Measurements from ENCODE around the gene SCART1. TPM values are rescaled to one million over a fixed set of nuclear protein-coding genes. Genes with fewer than 3 reads are reported as not detected.

SCART1 gene
- total and polyA plus RNA-seq, 2 of the 4 experiments (the other 2 are of a cell fraction) = 0.54 to 2.1 TPM

- Histone ChIP-seq H3K56ac (ENCODE audit: extremely low read depth, insufficient read depth, low read length) (no peak overlapping the region), H3K4me2 (ENCODE audit: low read depth, low read length) (no peak overlapping the region), H2BK15ac (ENCODE audit: low read depth, low read length) (no peak overlapping the region), H3K14ac (replicated peaks; ENCODE audit: low read depth, low read length) (no peak overlapping the region), H3K27ac (ENCODE audit: insufficient read depth, low read length) (no peak overlapping the region), H4K20me1 (ENCODE audit: insufficient read depth, low read length) (no peaks in the 10 kb centered on the region), H3K4ac (ENCODE audit: low read depth, low read length) (no peak overlapping the region), H2BK5ac (ENCODE audit: low read depth, low read length, poor library complexity, severe bottlenecking) (no peak overlapping the region), H2AFZ (replicated peaks; ENCODE audit: low read length, poor library complexity) (no peak overlapping the region), H3K9me3 (ENCODE audit: control insufficient read depth, insufficient read depth, low read length) (peaks cover 4% of the 10 kb centered on the region; the same call in 1 of the 2 replicates), H3K4me3 (ENCODE audit: insufficient read depth, low read depth, low read length) (no peak overlapping the region), H3K9me1 (ENCODE audit: insufficient read depth, low read length) (no peaks in the 10 kb centered on the region; the same call in 1 of the 2 replicates), H2AK5ac (ENCODE audit: low read depth, low read length) (no peak overlapping the region), H4K8ac (ENCODE audit: low read depth in 2 of 2, low read length in 2 of 2) (no peak overlapping the region), H3K27me3 (ENCODE audit: control insufficient read depth, insufficient read depth, low read length) (no peaks in the 10 kb centered on the region), H2AK9ac (replicated peaks; ENCODE audit: low read depth, low read length, poor library complexity) (no peak overlapping the region), H2BK120ac (ENCODE audit: low read depth, low read length) (no peak overlapping the region), H4K91ac (ENCODE audit: insufficient read depth, low read depth, low read length) (no peak overlapping the region), H2BK20ac (ENCODE audit: low read depth, low read length) (no peak overlapping the region), H4K5ac (ENCODE audit: low read depth, low read length) (no peak overlapping the region), H3K9ac (ENCODE audit: low read depth, low read length) (no peak overlapping the region), H3K79me1 (ENCODE audit: low read depth in 1 of 2, low read length in 2 of 2) (no peaks in the 10 kb centered on the region), H3K36me3 (ENCODE audit: control insufficient read depth, insufficient read depth, low read length) (no peaks in the 10 kb centered on the region), H3K23ac (ENCODE audit: low read depth, low read length) (no peak overlapping the region), H3K18ac (ENCODE audit: low read depth, low read length) (no peak overlapping the region), H3K4me1 (ENCODE audit: control insufficient read depth, insufficient read depth, low read length) (no peaks in the 10 kb centered on the region)
- ChIA-PET POLR2A (ENCODE audit: unreplicated experiment) (no interaction called here), CTCF (interaction anchor here (0.7 kb wide), 1 partner anchor 22 kb away, joined by 3 read pairs; no protein-coding TSS in a partner anchor)
- DNase-seq (no peak), ATAC-seq (ENCODE audit: low read depth) (no peak)
- BruUV-seq (replicated peaks) = no TSS peak
- WGBS, 2 experiments (ENCODE audit: extremely low coverage in 2 of 2, insufficient read length in 1 of 2) = 100% methylated on average over 2 of the region's 18 CpGs; no CpG with 5 or more reads in 1 of the 2 experiments
- in situ Hi-C loops (cut with MboI; ENCODE audit: low sequenced_read_pairs) = no loop called here
- intact Hi-C loops (cut with micrococcal nuclease) = no loop called here
- dilution Hi-C loops (cut with HindIII; ENCODE audit: low sequenced_read_pairs, unreplicated experiment) = no loop called here
- TF ChIP-seq MXI1 (IDR thresholded peaks at IDR 0.05; ENCODE audit: borderline replicate concordance, low read depth, low read length) (no peak), SMC3 (IDR thresholded peaks at IDR 0.05; ENCODE audit: low read depth, low read length) (no peak), CEBPB (IDR thresholded peaks at IDR 0.05; ENCODE audit: low read depth, low read length) (no peak), NFE2L2 (IDR thresholded peaks at IDR 0.05; ENCODE audit: low read depth, low read length) (no peak), CHD1 (IDR thresholded peaks at IDR 0.05; ENCODE audit: low read depth, low read length) (no peak), MAFK (IDR thresholded peaks at IDR 0.05; ENCODE audit: low read depth, low read length) (no peak), MAZ (IDR thresholded peaks at IDR 0.05; ENCODE audit: borderline replicate concordance, low read depth, low read length) (no peak), POLR2A (IDR thresholded peaks at IDR 0.05; ENCODE audit: low read depth, low read length) (no peak), USF2 (IDR thresholded peaks at IDR 0.05; ENCODE audit: low read depth, low read length) (no peak), RAD21 (IDR thresholded peaks at IDR 0.05; ENCODE audit: low read length) (no peak), BHLHE40 (IDR thresholded peaks at IDR 0.05; ENCODE audit: low read depth, low read length) (no peak), RCOR1 (IDR thresholded peaks at IDR 0.05; ENCODE audit: insufficient replicate concordance, low read length) (no peak), FOS (IDR thresholded peaks at IDR 0.05; ENCODE audit: low read depth, low read length) (no peak), RFX5 (IDR thresholded peaks at IDR 0.05; ENCODE audit: low read depth, low read length) (no peak)
- TF ChIP-seq, protein P1, sequence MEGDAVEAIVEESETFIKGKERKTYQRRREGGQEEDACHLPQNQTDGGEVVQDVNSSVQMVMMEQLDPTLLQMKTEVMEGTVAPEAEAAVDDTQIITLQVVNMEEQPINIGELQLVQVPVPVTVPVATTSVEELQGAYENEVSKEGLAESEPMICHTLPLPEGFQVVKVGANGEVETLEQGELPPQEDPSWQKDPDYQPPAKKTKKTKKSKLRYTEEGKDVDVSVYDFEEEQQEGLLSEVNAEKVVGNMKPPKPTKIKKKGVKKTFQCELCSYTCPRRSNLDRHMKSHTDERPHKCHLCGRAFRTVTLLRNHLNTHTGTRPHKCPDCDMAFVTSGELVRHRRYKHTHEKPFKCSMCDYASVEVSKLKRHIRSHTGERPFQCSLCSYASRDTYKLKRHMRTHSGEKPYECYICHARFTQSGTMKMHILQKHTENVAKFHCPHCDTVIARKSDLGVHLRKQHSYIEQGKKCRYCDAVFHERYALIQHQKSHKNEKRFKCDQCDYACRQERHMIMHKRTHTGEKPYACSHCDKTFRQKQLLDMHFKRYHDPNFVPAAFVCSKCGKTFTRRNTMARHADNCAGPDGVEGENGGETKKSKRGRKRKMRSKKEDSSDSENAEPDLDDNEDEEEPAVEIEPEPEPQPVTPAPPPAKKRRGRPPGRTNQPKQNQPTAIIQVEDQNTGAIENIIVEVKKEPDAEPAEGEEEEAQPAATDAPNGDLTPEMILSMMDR (conservative IDR thresholded peaks at IDR 0.05; ENCODE audit: low read depth, low read length) = no peak
- TF ChIP-seq, protein P2, sequence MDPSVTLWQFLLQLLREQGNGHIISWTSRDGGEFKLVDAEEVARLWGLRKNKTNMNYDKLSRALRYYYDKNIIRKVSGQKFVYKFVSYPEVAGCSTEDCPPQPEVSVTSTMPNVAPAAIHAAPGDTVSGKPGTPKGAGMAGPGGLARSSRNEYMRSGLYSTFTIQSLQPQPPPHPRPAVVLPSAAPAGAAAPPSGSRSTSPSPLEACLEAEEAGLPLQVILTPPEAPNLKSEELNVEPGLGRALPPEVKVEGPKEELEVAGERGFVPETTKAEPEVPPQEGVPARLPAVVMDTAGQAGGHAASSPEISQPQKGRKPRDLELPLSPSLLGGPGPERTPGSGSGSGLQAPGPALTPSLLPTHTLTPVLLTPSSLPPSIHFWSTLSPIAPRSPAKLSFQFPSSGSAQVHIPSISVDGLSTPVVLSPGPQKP (IDR thresholded peaks at IDR 0.05; ENCODE audit: borderline replicate concordance, low read depth, low read length) = no peak
Observed at GRCh38 chr10:133440633-133441285, 13.0 kb upstream of the SCART1 start.
